ENCODE results near the gene CDHR1. TPM values are rescaled to one million over a fixed set of nuclear protein-coding genes. Genes with fewer than 3 reads are reported as not detected.

The CDHR1 gene
- total RNA-seq, 2 experiments from 2014 or later, result 1.8 to 2.4 TPM

GRCh38 chr10:84152769-84153168, 41.6 kb upstream of the CDHR1 start:
- intact Hi-C loops (cut with micrococcal nuclease), result no loop called here
- Mint-ChIP-seq H3K9me3 (no peaks in the 10 kb centered on the region), H3K36me3 (ENCODE audit: low read depth) (peaks cover 45% of the 10 kb centered on the region), H3K4me1 (ENCODE audit: low read depth) (peaks cover 40% of the 10 kb centered on the region), H3K27me3 (no peaks in the 10 kb centered on the region), H3K4me3 (no peak overlapping the region), H3K27ac (peak overlapping the region; percentile 60)
- ATAC-seq (no peak), DNase-seq (no peak)
- POLR2A ChIA-PET, result interaction anchor here (1.4 kb wide), 1 partner anchor 13 kb away, joined by 5 read pairs; the partner anchor contains the start of gene GHITM
- CTCF ChIA-PET, result no interaction called here
- TF ChIP-seq CTCF (IDR thresholded peaks at IDR 0.05), result no peak

- H3K27me3 Mint-ChIP-seq, result no peaks in the 10 kb centered on the region
- ATAC-seq (no peak), DNase-seq (no peak)
- H3K9me3 Mint-ChIP-seq, result no peaks in the 10 kb centered on the region
- H3K4me3 Mint-ChIP-seq, result no peak overlapping the region
- H3K27ac Mint-ChIP-seq, result peak overlapping the region; percentile 63
- CTCF ChIA-PET, result interaction anchor here (1.5 to 6.6 kb wide), 5 partner anchors 8 to 50 kb away, joined by 4 to 42 read pairs (median 12); partner anchors contain the start of gene GHITM
- no peak for TF ChIP-seq CTCF (IDR thresholded peaks at IDR 0.05)
- POLR2A ChIA-PET, result interaction anchor here (0.6 to 0.9 kb wide), 2 partner anchors 17 to 1182 kb away, joined by 3 to 6 read pairs; no protein-coding TSS in a partner anchor
- intact Hi-C loops (cut with micrococcal nuclease), result loop anchor here (5.0 kb wide), 1 partner anchor 47 kb away; no protein-coding TSS in a partner anchor
- peaks cover 54% of the 10 kb centered on the region for H3K4me1 Mint-ChIP-seq (ENCODE audit: low read depth)
- peaks cover 32% of the 10 kb centered on the region for H3K36me3 Mint-ChIP-seq (ENCODE audit: low read depth)
Measured at GRCh38 chr10:84155521-84155920, 38.8 kb upstream of the CDHR1 start.

GRCh38 chr10:84156009-84156408, 38.3 kb upstream of the CDHR1 start:
- Mint-ChIP-seq H3K4me3 (no peak overlapping the region), H3K36me3 (ENCODE audit: low read depth) (peaks cover 27% of the 10 kb centered on the region), H3K27me3 (no peaks in the 10 kb centered on the region), H3K4me1 (ENCODE audit: low read depth) (peaks cover 50% of the 10 kb centered on the region), H3K27ac (peak overlapping the region; percentile 36), H3K9me3 (no peaks in the 10 kb centered on the region)
- POLR2A ChIA-PET, result interaction anchor here (1.2 to 1.8 kb wide), 2 partner anchors 8 to 15 kb away, joined by 4 to 5 read pairs; no protein-coding TSS in a partner anchor
- CTCF ChIA-PET, result interaction anchor here (1.2 to 6.6 kb wide), 6 partner anchors 8 to 59 kb away, joined by 4 to 42 read pairs (median 9); partner anchors contain the start of gene GHITM
- no peak for TF ChIP-seq CTCF (IDR thresholded peaks at IDR 0.05)
- DNase-seq (no peak), ATAC-seq (no peak)
- intact Hi-C loops (cut with micrococcal nuclease), result loop anchor here (5.0 kb wide), 1 partner anchor 46 kb away; no protein-coding TSS in a partner anchor

GRCh38 chr10:84156768-84157167, 37.6 kb upstream of the CDHR1 start:
- peaks cover 24% of the 10 kb centered on the region for H3K36me3 Mint-ChIP-seq (ENCODE audit: low read depth)
- no peaks in the 10 kb centered on the region for H3K9me3 Mint-ChIP-seq
- no peaks in the 10 kb centered on the region for H3K27me3 Mint-ChIP-seq
- peak; percentile 83 for DNase-seq
- peak overlapping the region; percentile 54 for H3K27ac Mint-ChIP-seq
- intact Hi-C loops (cut with micrococcal nuclease), result loop anchor here (5.0 kb wide), 1 partner anchor 46 kb away; no protein-coding TSS in a partner anchor
- ChIA-PET CTCF (interaction anchor here (0.7 to 6.6 kb wide), 7 partner anchors 9 to 100 kb away, joined by 3 to 42 read pairs (median 6); partner anchors contain the start of gene GHITM), POLR2A (interaction anchor here (0.7 to 1.8 kb wide), 4 partner anchors 8 to 17 kb away, joined by 4 to 5 read pairs (median 4); partner anchors contain the start of gene GHITM)
- ATAC-seq, result peak; percentile 99
- no peak overlapping the region for H3K4me3 Mint-ChIP-seq
- peaks cover 48% of the 10 kb centered on the region for H3K4me1 Mint-ChIP-seq (ENCODE audit: low read depth)
- no peak for TF ChIP-seq CTCF (IDR thresholded peaks at IDR 0.05)

GRCh38 chr10:84158061-84158460, 36.3 kb upstream of the CDHR1 start:
- Mint-ChIP-seq H3K36me3 (ENCODE audit: low read depth) (peaks cover 24% of the 10 kb centered on the region), H3K27me3 (no peaks in the 10 kb centered on the region), H3K4me1 (ENCODE audit: low read depth) (peaks cover 38% of the 10 kb centered on the region), H3K9me3 (no peaks in the 10 kb centered on the region), H3K27ac (no peak overlapping the region), H3K4me3 (no peak overlapping the region)
- intact Hi-C loops (cut with micrococcal nuclease), result loop anchor here (5.0 kb wide), 1 partner anchor 44 kb away; no protein-coding TSS in a partner anchor
- ATAC-seq, result no peak
- POLR2A ChIA-PET, result interaction anchor here (1.0 kb wide), 1 partner anchor 35 kb away, joined by 3 read pairs; no protein-coding TSS in a partner anchor
- CTCF ChIA-PET, result interaction anchor here (3.3 to 6.6 kb wide), 2 partner anchors 10 to 47 kb away, joined by 12 to 42 read pairs; no protein-coding TSS in a partner anchor
- no peak for DNase-seq
- no peak for TF ChIP-seq CTCF (IDR thresholded peaks at IDR 0.05)

Data from activated CD8-positive, alpha-beta T cell treated with anti-CD3 and anti-CD28 coated beads for 36 hours (primary cell).